Mononuclear cell (primary cell): ENCODE results near the gene PPP2R1B. TPM values are rescaled to one million over a fixed set of nuclear protein-coding genes. Genes with fewer than 3 reads are reported as not detected.
A peak's percentile ranks its signal among the peaks of the same experiment; 100 is the strongest.
"Not testable (repeated sequence)": the region's sequence is repeated elsewhere in the genome, so short reads cannot be mapped to it uniquely, and the experiment has no call there.

Source experiments
- H3K27me3 ChIP-seq: 2 replicates; pipeline ENCODE4 v1.6.0; 2011; ENCODE audit warnings: low read length, control low read depth; ENCODE audit not compliant: insufficient read depth
- H3K4me1 ChIP-seq: 2 replicates; pipeline ENCODE4 v1.5.1; 2011; ENCODE audit warnings: mild to moderate bottlenecking, low read length, control low read depth; ENCODE audit not compliant: insufficient read depth
- H3K4me3 ChIP-seq: 2 replicates; pipeline ENCODE4 v1.5.1; 2011; ENCODE audit warnings: mild to moderate bottlenecking, low read length, moderate library complexity
- H3K9me3 ChIP-seq: 2 replicates; pipeline ENCODE4 v1.5.1; 2011; ENCODE audit warnings: low read depth, mild to moderate bottlenecking, control low read depth, low read length
- total RNA-seq: library from RNA; depleted of rRNA; stranded (reverse); fragments of >200 nt; gene quantifications from one replicate; pipeline ENCODE4 v1.2.3, GENCODE V29; 2012

Gene PPP2R1B
- total RNA-seq, 1 donor, result 27.1 TPM

DNA sequence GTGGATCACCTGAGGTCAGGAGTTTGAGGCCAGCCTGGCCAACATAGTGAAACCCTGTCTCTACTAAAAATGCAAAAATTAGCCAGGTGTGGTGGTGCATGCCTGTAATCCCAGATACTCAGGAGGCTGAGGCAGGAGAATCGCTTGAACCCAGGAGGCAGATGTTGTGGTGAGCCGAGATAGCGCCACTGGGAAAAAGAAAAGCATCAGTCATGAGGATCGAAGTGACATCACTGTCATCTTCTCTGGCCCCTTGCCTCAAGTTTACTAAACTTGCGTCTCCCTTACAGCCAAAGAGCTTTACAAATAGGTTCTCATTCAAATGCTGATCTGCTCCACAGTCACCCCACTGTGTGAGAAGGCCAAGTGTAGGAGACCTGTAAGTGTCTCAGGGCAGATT lies 5.0 kb upstream of the PPP2R1B start:
- peaks cover 10% of the 10 kb centered on the region for H3K4me1 ChIP-seq
- not testable (repeated sequence) for H3K4me3 ChIP-seq, H3K9me3 ChIP-seq, H3K27me3 ChIP-seq

DNA sequence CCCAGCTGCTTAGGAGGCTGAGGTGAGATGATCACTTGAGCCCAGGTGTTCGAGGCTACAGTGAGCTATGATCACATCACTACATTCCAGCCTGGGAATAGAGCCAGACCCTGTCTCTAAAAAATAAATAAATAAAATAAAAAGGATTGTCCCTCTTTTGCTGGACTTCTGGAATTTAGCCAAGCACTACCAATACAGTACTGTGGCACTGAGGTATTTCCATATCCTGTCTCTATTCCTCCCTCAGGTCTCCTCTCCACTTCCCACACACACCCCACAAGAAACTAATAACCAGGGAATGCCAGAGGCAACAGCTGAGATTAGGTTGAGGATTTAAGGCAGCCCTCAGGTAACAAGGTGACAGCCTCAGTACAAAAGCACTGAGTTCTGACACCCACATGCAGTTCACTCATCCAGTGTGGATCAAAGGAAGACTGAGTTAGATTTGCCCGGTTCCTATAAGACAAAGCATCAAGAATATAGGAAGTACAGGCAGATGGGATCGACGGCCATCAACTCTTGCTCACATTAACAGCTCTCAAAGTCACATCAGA lies 4.5 kb upstream of the PPP2R1B start:
- Histone ChIP-seq H3K27me3 (no peaks in the 10 kb centered on the region), H3K4me1 (peaks cover 12% of the 10 kb centered on the region), H3K4me3 (no peak overlapping the region), H3K9me3 (no peaks in the 10 kb centered on the region)

DNA sequence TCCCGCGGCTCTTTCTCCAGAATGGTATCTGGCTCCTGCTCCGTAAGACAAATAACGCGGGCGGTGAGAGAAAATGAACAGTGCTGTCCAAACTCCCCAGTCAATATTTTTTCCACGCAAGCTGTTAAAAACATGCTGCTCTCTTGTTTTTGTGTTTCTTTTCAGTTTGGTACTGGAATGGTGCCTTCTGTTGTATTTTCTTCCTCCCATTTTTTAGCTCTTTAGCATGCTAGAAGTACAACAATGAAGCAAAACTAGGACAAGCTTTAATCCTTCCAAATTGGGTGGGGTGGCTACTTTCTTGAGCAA lies 599 bp upstream of the PPP2R1B start:
- peak overlapping the region; percentile 93 for H3K4me3 ChIP-seq
- H3K9me3 ChIP-seq, result no peaks in the 10 kb centered on the region
- no peaks in the 10 kb centered on the region for H3K27me3 ChIP-seq
- H3K4me1 ChIP-seq, result peaks cover 31% of the 10 kb centered on the region

DNA sequence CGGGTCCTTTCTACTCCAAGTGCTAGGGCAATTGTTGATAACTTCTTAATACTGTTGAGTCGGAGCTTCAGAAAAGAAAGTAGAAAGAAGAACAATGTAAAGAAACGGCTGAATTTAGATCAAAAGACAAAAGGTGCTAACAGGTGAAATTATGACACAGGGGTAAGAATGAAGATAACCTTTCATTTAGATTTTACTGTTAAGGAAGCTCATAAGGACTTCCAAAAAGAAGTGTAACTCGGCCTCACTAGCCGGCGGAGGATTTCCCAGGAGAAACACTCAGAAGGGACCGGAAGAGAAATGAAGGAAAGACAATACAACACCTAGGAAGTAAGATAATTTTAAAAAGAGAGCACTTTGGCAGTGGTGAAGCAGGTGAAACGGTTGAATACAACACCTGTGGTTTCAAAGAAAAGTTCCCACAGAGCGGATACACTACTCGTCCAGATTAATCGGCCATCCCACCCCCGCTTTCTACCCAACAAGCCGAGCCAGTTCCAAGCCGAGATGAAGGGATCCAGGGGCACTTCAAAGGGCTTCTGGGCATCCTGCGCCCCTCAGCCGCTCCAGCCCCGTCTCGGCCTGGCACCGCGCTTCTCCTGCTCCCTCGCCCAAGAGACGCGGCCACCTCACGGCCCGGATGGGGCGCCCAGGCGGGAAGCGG lies 737 bp downstream of the PPP2R1B start:
- Histone ChIP-seq H3K27me3 (no peaks in the 10 kb centered on the region), H3K9me3 (no peaks in the 10 kb centered on the region), H3K4me3 (peak overlapping the region; percentile 93), H3K4me1 (peaks cover 31% of the 10 kb centered on the region)

DNA sequence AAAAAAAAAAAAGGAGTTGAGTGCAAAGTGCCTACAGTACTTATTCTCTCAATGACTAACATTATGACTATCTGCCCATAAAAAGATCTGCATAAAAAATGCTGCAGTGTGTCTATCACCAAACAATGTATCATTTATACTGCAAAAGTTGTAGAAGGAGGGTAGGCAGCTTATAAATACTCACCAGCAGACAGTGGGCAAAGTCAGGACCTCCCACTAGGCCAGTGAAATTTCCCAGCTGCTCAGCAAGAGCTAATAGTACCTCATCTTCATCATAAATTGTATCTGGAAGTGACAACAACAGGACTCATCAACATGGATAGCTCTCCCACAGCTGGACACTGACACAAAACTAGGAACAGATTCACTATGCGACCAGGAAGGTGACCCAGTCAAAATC lies 1.6 kb downstream of the PPP2R1B start:
- Histone ChIP-seq H3K9me3 (no peaks in the 10 kb centered on the region), H3K4me1 (peaks cover 31% of the 10 kb centered on the region), H3K4me3 (no peak overlapping the region), H3K27me3 (no peaks in the 10 kb centered on the region)

DNA sequence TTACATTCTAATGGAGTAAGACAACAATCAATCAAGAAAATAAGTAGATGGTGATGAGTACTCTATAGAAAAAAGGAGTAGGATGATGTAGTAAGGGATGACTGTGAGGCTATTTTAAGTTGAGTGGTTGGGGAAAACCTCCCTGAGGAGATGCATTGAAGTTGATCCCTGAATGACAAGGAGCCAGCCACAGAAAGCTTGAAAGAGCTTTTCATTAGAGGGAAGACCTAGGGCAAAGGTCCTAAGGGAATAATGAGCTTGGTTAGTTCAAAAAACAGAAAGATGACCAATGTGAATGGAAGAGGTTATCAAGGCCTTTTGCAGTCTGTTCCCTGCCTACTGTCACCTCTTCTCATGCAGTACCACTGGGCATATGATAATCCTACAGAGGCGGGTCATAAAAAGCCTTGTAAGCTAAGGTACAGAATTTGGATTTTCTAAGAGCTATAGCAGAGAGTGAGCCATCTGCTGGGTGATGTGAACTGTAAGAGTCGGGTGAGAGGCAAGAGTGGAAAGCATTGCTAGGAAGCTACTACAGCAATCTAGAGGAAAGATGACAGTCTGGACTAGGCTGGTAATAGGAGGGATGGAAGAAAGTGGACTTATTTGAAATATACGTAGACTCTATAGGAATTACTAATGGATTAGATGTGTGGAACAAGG lies 3.1 kb downstream of the PPP2R1B start:
- H3K4me3 ChIP-seq, result no peak overlapping the region
- H3K4me1 ChIP-seq, result peaks cover 31% of the 10 kb centered on the region
- H3K9me3 ChIP-seq, result no peaks in the 10 kb centered on the region

DNA sequence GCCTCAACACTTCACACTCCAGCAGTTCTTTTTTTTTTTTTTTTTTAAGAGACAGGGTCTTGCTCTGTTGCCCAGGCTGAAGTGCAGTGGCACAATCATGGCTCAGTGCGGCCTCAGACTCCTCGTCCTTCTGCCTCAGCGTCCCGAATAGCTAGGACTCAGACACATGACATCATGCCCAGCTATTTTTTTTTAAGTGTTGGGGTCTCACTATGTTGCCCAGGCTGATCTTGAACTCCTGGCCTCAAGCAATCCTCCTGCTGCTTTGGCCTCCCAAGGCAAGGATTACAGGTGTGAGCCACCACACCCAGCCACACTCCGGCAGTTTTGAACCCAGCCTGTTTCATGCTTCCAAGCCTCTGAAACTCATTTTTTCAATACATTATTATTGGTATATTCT lies 3.7 kb downstream of the PPP2R1B start:
- Histone ChIP-seq H3K4me3 (no peak overlapping the region), H3K27me3 (no peaks in the 10 kb centered on the region), H3K4me1 (peaks cover 31% of the 10 kb centered on the region), H3K9me3 (no peaks in the 10 kb centered on the region)

More for the DNA sequence above, 3.1 kb downstream of the PPP2R1B start:
- H3K27me3 ChIP-seq, result no peaks in the 10 kb centered on the region

DNA sequence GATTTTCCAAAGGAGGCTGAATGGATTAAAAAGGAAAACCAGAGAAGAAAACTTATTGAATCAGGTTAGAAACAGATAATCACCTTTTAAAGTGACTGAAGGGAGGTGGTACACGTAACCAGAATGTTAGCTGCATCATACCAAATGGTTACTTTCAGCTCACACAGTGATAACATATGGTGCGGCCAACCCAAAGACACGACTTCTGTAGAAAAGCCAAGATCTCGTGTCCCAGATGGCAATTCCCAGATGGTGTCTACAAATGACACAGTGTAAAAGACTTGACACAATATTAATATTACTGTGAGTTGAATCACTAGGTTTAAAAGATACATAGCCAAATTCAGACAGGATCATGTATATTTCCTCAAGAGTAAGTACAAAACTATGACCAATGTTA lies 5.2 kb downstream of the PPP2R1B start:
- Histone ChIP-seq H3K4me3 (no peak overlapping the region), H3K9me3 (no peaks in the 10 kb centered on the region), H3K4me1 (peaks cover 20% of the 10 kb centered on the region), H3K27me3 (no peaks in the 10 kb centered on the region)

DNA sequence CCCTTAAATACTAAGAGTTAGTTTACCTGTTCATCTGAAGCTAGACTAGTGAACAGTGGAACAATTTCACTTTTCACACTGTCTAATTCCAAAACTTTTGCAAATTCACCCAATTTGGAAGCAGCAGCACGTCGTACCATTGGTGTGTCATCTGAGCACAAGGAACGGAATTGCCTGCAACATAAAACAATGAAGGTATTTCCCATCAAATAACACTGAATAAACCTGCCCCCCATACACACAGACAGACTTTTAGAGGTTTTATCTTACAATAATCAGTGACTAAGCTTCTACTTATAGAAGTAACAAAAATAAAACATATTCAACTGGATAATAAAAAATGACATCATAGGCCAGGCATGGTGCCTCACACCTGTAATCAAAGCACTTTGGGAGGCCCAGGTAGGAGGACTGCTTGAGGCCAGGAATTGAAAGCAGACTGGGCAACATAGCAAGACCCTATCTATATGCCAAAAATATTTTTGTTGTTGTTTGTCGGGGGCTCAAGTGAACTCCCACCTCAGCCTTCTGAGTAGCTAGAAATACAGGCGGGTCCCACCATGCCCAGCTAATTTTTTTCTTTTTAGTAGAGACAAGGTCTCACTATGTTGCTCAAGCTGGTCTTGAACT lies 6.3 kb downstream of the PPP2R1B start:
- no peaks in the 10 kb centered on the region for H3K27me3 ChIP-seq
- H3K4me3 ChIP-seq, result no peak overlapping the region
- no peaks in the 10 kb centered on the region for H3K9me3 ChIP-seq
- peaks cover 13% of the 10 kb centered on the region for H3K4me1 ChIP-seq

DNA sequence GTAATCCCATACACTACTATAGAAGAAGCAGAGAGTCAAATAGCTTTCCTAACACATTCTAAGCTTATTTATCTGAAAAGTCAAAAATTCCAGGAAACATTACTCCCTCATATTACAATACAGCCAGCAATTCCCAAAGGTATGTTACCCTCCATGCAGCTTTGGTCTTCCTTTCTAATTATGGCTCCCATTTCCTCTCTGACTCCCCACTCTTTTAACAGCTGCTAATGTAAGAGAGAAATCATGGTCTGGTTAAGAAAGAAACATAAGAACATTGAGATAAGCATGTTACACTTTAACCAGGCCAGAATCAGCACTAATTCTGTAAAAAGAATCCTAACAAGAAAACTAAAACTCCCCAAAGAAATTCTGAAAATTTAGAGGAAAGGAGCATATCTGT lies 6.8 kb downstream of the PPP2R1B start:
- Histone ChIP-seq H3K27me3 (no peaks in the 10 kb centered on the region), H3K4me3 (no peak overlapping the region), H3K9me3 (no peaks in the 10 kb centered on the region), H3K4me1 (peaks cover 9% of the 10 kb centered on the region)

DNA sequence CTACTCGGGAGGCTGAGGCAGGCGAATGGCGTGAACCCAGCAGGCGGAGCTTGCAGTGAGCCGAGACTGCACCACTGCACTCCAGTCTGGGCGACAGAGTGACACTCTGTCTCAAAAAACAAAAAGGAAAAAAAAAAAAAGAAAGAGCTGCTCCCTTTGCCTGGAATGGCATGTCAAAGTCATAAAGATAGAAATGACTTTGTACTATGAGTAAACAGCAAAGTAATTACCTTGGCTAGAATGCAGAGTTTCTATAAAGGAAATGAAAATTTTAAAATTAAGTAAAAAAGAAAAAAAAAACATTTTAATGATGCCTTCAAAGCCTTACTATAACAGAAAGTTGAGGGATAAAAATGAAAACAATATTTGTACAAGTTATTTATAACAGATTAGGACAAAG lies 10.1 kb downstream of the PPP2R1B start:
- H3K27me3 ChIP-seq, result no peaks in the 10 kb centered on the region

DNA sequence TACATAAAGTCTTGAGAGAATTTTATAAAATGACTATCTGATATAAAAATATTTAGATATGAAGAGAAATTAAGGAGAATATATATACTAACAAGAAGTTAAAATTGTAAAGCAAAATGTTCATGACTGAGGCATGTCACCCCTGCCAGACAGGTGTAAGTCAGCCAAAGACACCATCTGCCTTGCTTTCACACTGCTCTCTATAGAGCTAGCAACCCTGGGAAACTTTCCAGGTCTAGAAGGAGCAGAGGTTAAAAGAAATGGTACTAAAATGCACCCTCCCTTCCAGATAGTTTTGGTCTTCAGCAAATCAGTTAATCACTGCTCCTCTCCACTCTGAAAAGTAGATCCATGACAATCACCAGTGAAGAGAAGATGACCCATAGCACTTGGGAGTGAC lies 16.5 kb downstream of the PPP2R1B start:
- H3K27me3 ChIP-seq, result no peaks in the 10 kb centered on the region
- no peaks in the 10 kb centered on the region for H3K9me3 ChIP-seq
- no peak overlapping the region for H3K4me3 ChIP-seq
- H3K4me1 ChIP-seq, result no peaks in the 10 kb centered on the region

More for the DNA sequence above, 10.1 kb downstream of the PPP2R1B start:
- Histone ChIP-seq H3K4me3 (no peak overlapping the region), H3K4me1 (no peaks in the 10 kb centered on the region), H3K9me3 (no peaks in the 10 kb centered on the region)

DNA sequence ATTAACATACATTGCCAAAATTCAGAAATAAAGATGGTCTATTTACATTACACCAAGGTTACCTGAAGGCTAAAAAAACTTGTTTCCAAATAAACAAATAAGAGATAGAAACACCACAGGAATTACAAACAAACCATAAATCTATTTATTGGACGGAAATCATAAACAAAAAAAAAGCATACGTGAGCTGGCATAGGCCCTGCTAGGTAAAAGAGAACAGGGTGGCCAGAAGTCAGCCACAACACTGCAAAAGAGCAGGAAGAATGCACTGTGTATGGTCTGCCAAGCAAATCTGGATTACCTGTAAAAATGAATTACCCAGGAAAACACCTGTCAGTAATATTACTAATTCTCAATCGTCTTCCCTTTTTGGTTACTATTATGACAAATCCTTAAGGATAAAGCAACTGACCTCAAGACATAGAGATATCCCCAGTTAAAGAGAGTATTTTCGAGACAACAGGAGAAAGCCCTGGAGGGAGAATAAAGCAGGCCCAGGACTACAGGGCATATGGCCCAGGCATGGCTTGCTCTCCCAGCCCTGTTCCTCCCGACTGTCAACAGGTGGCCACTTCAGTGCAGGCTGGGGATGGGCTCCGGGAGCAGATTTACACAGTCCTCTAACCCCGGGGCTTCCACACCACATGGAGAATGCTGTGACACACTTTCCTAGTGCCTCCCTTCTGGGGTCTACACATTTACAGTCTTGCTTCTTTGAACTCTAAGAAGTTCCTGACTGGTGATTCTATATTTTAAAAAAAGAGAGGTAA lies 18.0 kb downstream of the PPP2R1B start:
- no peaks in the 10 kb centered on the region for H3K9me3 ChIP-seq
- no peaks in the 10 kb centered on the region for H3K4me1 ChIP-seq
- H3K4me3 ChIP-seq, result no peak overlapping the region
- H3K27me3 ChIP-seq, result no peaks in the 10 kb centered on the region

DNA sequence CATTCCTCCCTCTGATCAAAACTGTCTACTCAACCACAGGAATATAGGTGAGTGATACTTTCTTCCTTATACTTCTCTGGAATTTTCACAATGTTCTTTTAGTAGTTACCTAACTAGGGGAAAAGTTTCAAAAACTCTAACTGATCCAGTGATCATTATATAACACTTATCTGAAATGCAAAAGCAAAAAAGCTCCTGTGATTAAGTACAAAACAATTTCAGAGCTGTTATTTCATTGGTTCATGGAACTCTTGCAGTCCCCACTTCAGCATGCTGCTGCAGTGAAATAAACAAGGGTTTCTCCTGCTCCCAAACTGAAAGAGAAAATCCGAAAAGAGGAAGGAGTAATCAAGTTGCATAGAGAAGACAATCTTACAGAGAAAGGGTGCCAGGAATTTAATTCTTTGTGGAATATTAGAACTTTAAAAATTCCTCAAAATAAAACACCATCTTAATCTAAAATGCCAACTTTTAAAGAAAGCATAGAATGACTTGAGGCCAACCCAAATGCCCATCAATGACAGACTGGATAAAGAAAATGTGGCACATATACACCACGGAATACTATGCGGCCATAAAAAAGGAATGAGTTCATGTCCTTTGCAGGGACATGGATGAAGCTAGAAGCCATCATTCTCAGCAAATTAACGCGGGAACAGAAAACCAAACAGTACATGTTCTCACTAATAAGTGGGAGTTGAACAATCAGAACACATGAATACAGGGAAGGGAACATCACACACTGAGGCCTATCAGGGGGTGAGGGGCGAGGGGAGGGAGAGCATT lies 20.3 kb downstream of the PPP2R1B start:
- H3K4me1 ChIP-seq, result no peaks in the 10 kb centered on the region
- no peaks in the 10 kb centered on the region for H3K9me3 ChIP-seq
- no peak overlapping the region for H3K4me3 ChIP-seq
- H3K27me3 ChIP-seq, result no peaks in the 10 kb centered on the region
